ENCODE data around the gene DPEP2.

DPEP2 gene

GRCh38 chr16:67959536-67960329 lies 39.6 kb downstream of the DPEP2 start:
- DNase-seq (ENCODE audit: low spot score): no peak
- ChIA-PET POLR2A (ENCODE audit: low non-redundant PET) (no interaction called here), CTCF (interaction anchor here (0.6 to 0.7 kb wide), 2 partner anchors 17 to 484 kb away, joined by 3 read pairs; no protein-coding TSS in a partner anchor)
- TF ChIP-seq CTCF (conservative IDR thresholded peaks at IDR 0.05; ENCODE audit: low read depth): no peak
- H3K27ac ChIP-seq: peak overlapping the region; percentile 80

GRCh38 chr16:67957622-67958021 lies 41.7 kb downstream of the DPEP2 start:
- ChIA-PET CTCF (interaction anchor here (0.6 kb wide), 1 partner anchor 107 kb away, joined by 4 read pairs; no protein-coding TSS in a partner anchor), POLR2A (ENCODE audit: low non-redundant PET) (no interaction called here)
- no peak for DNase-seq (ENCODE audit: low spot score)
- TF ChIP-seq CTCF (conservative IDR thresholded peaks at IDR 0.05; ENCODE audit: low read depth): no peak
- H3K27ac ChIP-seq: peak overlapping the region; percentile 80

GRCh38 chr16:67954421-67955196 lies 44.7 kb downstream of the DPEP2 start:
- H3K27ac ChIP-seq: peak overlapping the region; percentile 40
- no peak for DNase-seq (ENCODE audit: low spot score)
- ChIA-PET CTCF (no interaction called here), POLR2A (ENCODE audit: low non-redundant PET) (no interaction called here)
- TF ChIP-seq CTCF (conservative IDR thresholded peaks at IDR 0.05; ENCODE audit: low read depth): no peak

- no peak for TF ChIP-seq CTCF (conservative IDR thresholded peaks at IDR 0.05; ENCODE audit: low read depth)
Observed at GRCh38 chr16:67953641-67954375, 45.5 kb downstream of the DPEP2 start.

GRCh38 chr16:67951485-67951884 lies 47.8 kb downstream of the DPEP2 start:
- TF ChIP-seq CTCF (conservative IDR thresholded peaks at IDR 0.05; ENCODE audit: low read depth): no peak
- peak overlapping the region; percentile 29 for H3K27ac ChIP-seq
- DNase-seq (ENCODE audit: low spot score): no peak
- ChIA-PET CTCF (interaction anchor here (3.4 kb wide), 1 partner anchor 9 kb away, joined by 12 read pairs; no protein-coding TSS in a partner anchor), POLR2A (ENCODE audit: low non-redundant PET) (interaction anchor here (0.7 kb wide), 1 partner anchor 15 kb away, joined by 3 read pairs; no protein-coding TSS in a partner anchor)

More at GRCh38 chr16:67953641-67954375, 45.5 kb downstream of the DPEP2 start:
- ChIA-PET CTCF (interaction anchor here (0.7 to 3.4 kb wide), 2 partner anchors 12 to 488 kb away, joined by 3 to 12 read pairs; no protein-coding TSS in a partner anchor), POLR2A (ENCODE audit: low non-redundant PET) (no interaction called here)
- DNase-seq (ENCODE audit: low spot score): no peak
- H3K27ac ChIP-seq: peak overlapping the region; percentile 40

Measured in RWPE1 (cell line).